HT-29 (cell line): ENCODE measurements around the gene BTG2. TPM values are rescaled to one million over a fixed set of nuclear protein-coding genes. Genes with fewer than 3 reads are reported as not detected.
"Not testable (repeated sequence)": the region's sequence is repeated elsewhere in the genome, so short reads cannot be mapped to it uniquely, and the experiment has no call there.

ENCODE experiments used
- DNase-seq: peaks from one replicate; pipeline ENCODE4 v3.0.0-alpha.2; 2015; ENCODE audit warnings: low spot score
- total RNA-seq: library from RNA; depleted of rRNA; stranded (reverse); fragments of >200 nt; shearing (Covaris generic); gene quantifications from 2 replicates; pipeline ENCODE4 v1.2.3, GENCODE V29; 2014

BTG2 gene
- total RNA-seq, 1 experiment from 2014 or later: 116 TPM

- peak; percentile 71 for DNase-seq
These were observed 13.9 kb upstream of the BTG2 start for GRCh38 chr1:203291201-203292096.

GRCh38 chr1:203295796-203296195 lies 9.5 kb upstream of the BTG2 start:
- DNase-seq: no peak

GRCh38 chr1:203296460-203297073 lies 8.8 kb upstream of the BTG2 start:
- DNase-seq: no peak

GRCh38 chr1:203299169-203299568 lies 6.2 kb upstream of the BTG2 start:
- DNase-seq: no peak

- DNase-seq: not testable (repeated sequence)
These were observed 5.4 kb upstream of the BTG2 start for GRCh38 chr1:203299719-203300429.

- DNase-seq: no peak
These were observed 4.6 kb upstream of the BTG2 start for GRCh38 chr1:203300441-203301330.

- no peak for DNase-seq
These were observed 4.0 kb upstream of the BTG2 start for GRCh38 chr1:203301331-203301668.

GRCh38 chr1:203302456-203302855 lies 2.9 kb upstream of the BTG2 start:
- no peak for DNase-seq

GRCh38 chr1:203302894-203303293 lies 2.4 kb upstream of the BTG2 start:
- no peak for DNase-seq

- no peak for DNase-seq
These were observed 864 bp upstream of the BTG2 start for GRCh38 chr1:203304391-203304918.

GRCh38 chr1:203305809-203306088 lies 430 bp downstream of the BTG2 start:
- peak; percentile 36 for DNase-seq

- peak; percentile 84 for DNase-seq
These were observed 1.0 kb downstream of the BTG2 start for GRCh38 chr1:203306089-203306964.

GRCh38 chr1:203306965-203307541 lies 1.7 kb downstream of the BTG2 start:
- no peak for DNase-seq

- no peak for DNase-seq
These were observed 2.4 kb downstream of the BTG2 start for GRCh38 chr1:203307641-203308126.

- DNase-seq: no peak
These were observed 3.1 kb downstream of the BTG2 start for GRCh38 chr1:203308328-203308922.

- DNase-seq: no peak
These were observed 3.6 kb downstream of the BTG2 start for GRCh38 chr1:203308923-203309331.

- peak; percentile 19 for DNase-seq
These were observed 6.3 kb downstream of the BTG2 start for GRCh38 chr1:203311368-203312301.

GRCh38 chr1:203314025-203314759 lies 8.9 kb downstream of the BTG2 start:
- DNase-seq: not testable (repeated sequence)
